Calu3 (cell line): Measurements from ENCODE around the gene ZNF823. TPM values are rescaled to one million over a fixed set of nuclear protein-coding genes. Genes with fewer than 3 reads are reported as not detected.

Experiments used
- BruUV-seq: library from RNA; stranded (reverse); fragments of 400-500 nt; replicated peaks from 2 replicates; lab custom pipeline; 2021; lab: Mats Ljungman, UMichigan
- CTCF ChIA-PET: fragments of 300-600 bp; sonication (Branson Sonifier 250); formaldehyde crosslinking; loops from one replicate; lab custom pipeline; 2022; ENCODE audit warnings: antibody characterized with exemption; lab: Charles Lee
- DNase-seq: peaks from one replicate; pipeline ENCODE4 v3.0.0; 2022
- H3K27ac Mint-ChIP-seq: one replicate; pipeline ENCODE4 v1.8.0; 2022; ENCODE audit warnings: mixed read lengths; ENCODE audit not compliant: unreplicated experiment
- H3K27me3 Mint-ChIP-seq: one replicate; pipeline ENCODE4 v1.8.0; 2022; ENCODE audit warnings: mixed read lengths; ENCODE audit not compliant: unreplicated experiment
- H3K36me3 Mint-ChIP-seq: one replicate; pipeline ENCODE4 v1.8.0; 2022; ENCODE audit warnings: mild to moderate bottlenecking, moderate library complexity, mixed read lengths; ENCODE audit not compliant: insufficient read depth, unreplicated experiment
- H3K4me1 Mint-ChIP-seq: one replicate; pipeline ENCODE4 v1.8.0; 2022; ENCODE audit warnings: mild to moderate bottlenecking, low read depth, mixed read lengths; ENCODE audit not compliant: unreplicated experiment
- H3K4me3 Mint-ChIP-seq: one replicate; pipeline ENCODE4 v1.8.0; 2022; ENCODE audit warnings: mild to moderate bottlenecking, low read depth, moderate library complexity, mixed read lengths; ENCODE audit not compliant: unreplicated experiment
- H3K9me3 Mint-ChIP-seq: one replicate; pipeline ENCODE4 v1.8.0; 2022; ENCODE audit warnings: low read depth, mixed read lengths; ENCODE audit not compliant: unreplicated experiment
- intact Hi-C: fragments of 100-400 bp; cut with micrococcal nuclease; formaldehyde crosslinking; loops from one replicate; pipeline ENCODE4 v1.10.0; 2022; ENCODE audit not compliant: unreplicated experiment
- total RNA-seq: library from RNA; stranded (reverse); gene quantifications from 2 replicates; pipeline ENCODE4 v1.2.3, GENCODE V29; 2022
- TF ChIP-seq, protein P1 (sequence below): fragments of 200-600 bp; IDR thresholded peaks from one replicate; pipeline ENCODE4 v1.8.0; 2022; ENCODE audit warnings: antibody characterized with exemption; ENCODE audit not compliant: unreplicated experiment

The ZNF823 gene
- total RNA-seq, 1 experiment from 2014 or later = 7.4 TPM

DNA sequence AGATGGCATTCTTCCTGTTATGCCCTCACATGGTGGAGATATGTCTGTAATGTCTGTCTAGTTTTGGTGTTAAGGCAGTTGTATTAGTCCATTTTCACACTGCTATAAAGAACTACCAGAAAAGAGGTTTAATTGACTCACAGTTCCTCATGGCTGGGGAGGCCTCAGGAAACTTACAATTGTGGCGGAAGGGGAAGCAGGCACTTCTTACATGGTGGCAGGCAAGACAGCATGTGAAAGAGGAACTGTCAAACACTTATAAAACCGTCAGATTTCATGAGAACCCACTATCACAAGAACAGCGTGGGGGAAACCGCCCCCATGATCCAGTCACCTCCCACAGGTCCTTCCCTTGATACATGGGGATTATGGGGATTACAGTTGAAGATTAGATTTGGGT, 31.2 kb upstream of the ZNF823 start:
- DNase-seq = no peak
- Mint-ChIP-seq H3K27ac (no peak overlapping the region), H3K36me3 (peaks cover 22% of the 10 kb centered on the region), H3K9me3 (peaks cover 6% of the 10 kb centered on the region), H3K27me3 (no peaks in the 10 kb centered on the region), H3K4me1 (no peaks in the 10 kb centered on the region), H3K4me3 (no peak overlapping the region)
- intact Hi-C loops = no loop called here
- CTCF ChIA-PET = no interaction called here
- TF ChIP-seq, protein P1, sequence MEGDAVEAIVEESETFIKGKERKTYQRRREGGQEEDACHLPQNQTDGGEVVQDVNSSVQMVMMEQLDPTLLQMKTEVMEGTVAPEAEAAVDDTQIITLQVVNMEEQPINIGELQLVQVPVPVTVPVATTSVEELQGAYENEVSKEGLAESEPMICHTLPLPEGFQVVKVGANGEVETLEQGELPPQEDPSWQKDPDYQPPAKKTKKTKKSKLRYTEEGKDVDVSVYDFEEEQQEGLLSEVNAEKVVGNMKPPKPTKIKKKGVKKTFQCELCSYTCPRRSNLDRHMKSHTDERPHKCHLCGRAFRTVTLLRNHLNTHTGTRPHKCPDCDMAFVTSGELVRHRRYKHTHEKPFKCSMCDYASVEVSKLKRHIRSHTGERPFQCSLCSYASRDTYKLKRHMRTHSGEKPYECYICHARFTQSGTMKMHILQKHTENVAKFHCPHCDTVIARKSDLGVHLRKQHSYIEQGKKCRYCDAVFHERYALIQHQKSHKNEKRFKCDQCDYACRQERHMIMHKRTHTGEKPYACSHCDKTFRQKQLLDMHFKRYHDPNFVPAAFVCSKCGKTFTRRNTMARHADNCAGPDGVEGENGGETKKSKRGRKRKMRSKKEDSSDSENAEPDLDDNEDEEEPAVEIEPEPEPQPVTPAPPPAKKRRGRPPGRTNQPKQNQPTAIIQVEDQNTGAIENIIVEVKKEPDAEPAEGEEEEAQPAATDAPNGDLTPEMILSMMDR = no peak
- no TSS peak for BruUV-seq

DNA sequence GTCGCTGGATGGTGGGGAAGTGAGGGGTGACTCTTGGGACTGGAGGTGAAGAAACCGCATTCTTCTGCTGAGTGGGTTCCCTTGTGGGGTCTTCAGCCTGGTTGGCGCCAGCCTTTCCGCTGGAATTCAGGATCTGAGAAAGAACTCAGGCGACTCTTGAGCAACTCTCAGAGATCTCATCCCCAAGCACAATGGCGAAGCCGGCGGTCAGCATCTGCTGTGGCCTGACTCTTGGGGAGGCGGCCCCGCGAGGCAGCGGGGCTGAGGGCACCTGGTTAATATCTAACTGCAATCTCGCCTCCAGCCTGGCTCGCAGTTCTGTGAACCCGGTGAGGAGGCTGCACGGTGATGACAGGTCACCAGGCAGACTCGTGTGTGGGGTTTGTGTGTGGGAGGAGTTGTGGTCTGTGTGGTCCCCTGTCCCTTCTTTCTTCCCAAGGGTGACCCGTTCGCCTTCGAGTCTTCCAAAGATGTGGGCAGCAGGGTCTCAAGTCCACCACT, 28.9 kb upstream of the ZNF823 start:
- CTCF ChIA-PET = no interaction called here
- no TSS peak for BruUV-seq
- peak overlapping the region; percentile 95 for H3K4me3 Mint-ChIP-seq

DNA sequence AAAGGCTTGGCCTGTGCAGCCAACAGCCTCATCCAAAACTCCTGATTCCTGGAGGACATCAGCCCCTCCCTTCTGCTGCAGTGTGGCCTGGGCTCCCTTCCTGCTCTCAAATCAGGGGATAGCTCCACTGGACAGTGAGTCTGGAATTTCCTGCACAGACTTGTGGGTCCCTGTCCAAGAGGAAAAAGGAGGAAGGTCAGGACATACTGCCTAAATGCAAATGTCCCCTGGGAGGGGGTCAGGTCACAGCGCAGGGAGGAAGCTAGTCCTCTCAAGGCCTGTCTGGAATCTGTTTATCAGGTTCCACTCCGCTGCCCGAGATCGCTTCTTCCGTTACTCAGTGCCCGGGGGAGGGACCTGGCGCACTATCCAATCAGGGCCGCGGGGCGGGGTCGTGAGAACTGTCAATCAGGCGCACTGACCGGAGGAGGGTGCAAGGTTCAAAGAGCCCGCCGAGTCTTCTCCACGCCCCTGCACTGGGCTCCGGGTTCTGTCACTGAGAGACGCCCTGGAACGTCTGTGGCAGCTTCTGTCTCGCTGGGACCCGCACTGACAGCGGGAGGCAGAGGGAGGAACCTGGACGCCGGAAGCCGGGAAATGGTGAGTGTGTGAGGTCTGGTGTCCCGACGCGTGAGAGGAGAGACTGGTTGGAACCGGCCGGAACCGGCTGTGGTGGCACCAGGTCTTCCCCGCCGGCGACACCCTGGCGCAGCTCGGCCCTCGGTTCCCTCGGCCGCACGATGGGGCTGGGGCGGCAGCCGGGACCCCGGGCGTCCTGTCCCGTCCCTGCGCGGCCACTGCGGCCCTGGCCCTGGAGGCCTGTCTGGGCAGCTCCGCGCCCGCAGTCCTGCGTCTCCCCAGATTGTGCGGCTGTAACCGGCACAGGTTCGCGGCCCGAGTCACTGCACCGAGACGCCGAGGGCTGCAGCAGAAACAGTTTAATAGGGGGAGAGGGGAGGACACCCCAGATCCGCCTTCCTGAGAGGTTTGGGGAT, 28.1 kb upstream of the ZNF823 start, which contains the start of gene ZNF441:
TSS of gene ZNF441 (plus strand) at position 404 of the 995 bp plus-strand sequence. CDS start at position 598, 194 bp downstream.
- DNase-seq = peak; percentile 95
- CTCF ChIA-PET = interaction anchor here (0.6 to 0.9 kb wide), 3 partner anchors 31 to 751 kb away, joined by 3 to 4 read pairs (median 3); no protein-coding TSS in a partner anchor
- intact Hi-C loops = no loop called here

More for the DNA sequence above, 28.9 kb upstream of the ZNF823 start:
- Mint-ChIP-seq H3K9me3 (peaks cover 10% of the 10 kb centered on the region), H3K4me1 (no peaks in the 10 kb centered on the region), H3K36me3 (peaks cover 22% of the 10 kb centered on the region), H3K27me3 (no peaks in the 10 kb centered on the region), H3K27ac (peak overlapping the region; percentile 90)
- TF ChIP-seq, protein P1 = no peak
- peak; percentile 50 for DNase-seq
- intact Hi-C loops = no loop called here

DNA sequence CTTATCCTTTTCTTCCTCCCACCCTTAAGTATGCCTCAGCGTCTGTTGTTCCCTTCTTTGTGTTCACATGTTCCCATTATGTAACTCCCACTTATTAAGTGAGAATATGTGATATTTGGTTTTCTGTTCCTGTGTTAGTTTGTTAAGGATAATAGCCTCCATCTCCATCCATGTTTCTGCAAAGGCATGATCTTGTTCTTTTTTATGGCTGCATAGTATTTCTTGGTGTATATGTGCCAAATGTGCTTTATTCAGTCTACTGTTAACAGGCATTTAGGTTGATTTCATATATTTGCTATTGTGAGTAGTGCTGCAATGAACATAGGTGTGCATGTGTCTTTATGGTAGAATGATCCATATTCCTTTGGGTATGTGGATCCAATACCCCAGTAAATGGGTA, 24.9 kb upstream of the ZNF823 start:
- peaks cover 22% of the 10 kb centered on the region for H3K36me3 Mint-ChIP-seq
- intact Hi-C loops = no loop called here
- no peak for DNase-seq
- BruUV-seq = no TSS peak
- CTCF ChIA-PET = no interaction called here
- no peaks in the 10 kb centered on the region for H3K27me3 Mint-ChIP-seq
- H3K4me3 Mint-ChIP-seq = no peak overlapping the region
- H3K27ac Mint-ChIP-seq = no peak overlapping the region
- TF ChIP-seq, protein P1 = no peak
- no peaks in the 10 kb centered on the region for H3K4me1 Mint-ChIP-seq
- peaks cover 7% of the 10 kb centered on the region for H3K9me3 Mint-ChIP-seq

More for the DNA sequence above, 28.1 kb upstream of the ZNF823 start, which contains the start of gene ZNF441:
- Mint-ChIP-seq H3K27me3 (no peaks in the 10 kb centered on the region), H3K4me1 (no peaks in the 10 kb centered on the region), H3K27ac (peak within 1 kb of the TSS; percentile 90), H3K36me3 (peaks cover 22% of the 10 kb centered on the region), H3K9me3 (peaks cover 7% of the 10 kb centered on the region), H3K4me3 (peak within 1 kb of the TSS; percentile 95)
- no TSS peak for BruUV-seq
- TF ChIP-seq, protein P1 = no peak
